Measurements from ENCODE around the gene BTBD17. TPM values are rescaled to one million over a fixed set of nuclear protein-coding genes. Genes with fewer than 3 reads are reported as not detected.

BTBD17 gene
- total RNA-seq, 1 experiment from 2014 or later = 3.4 TPM

DNA sequence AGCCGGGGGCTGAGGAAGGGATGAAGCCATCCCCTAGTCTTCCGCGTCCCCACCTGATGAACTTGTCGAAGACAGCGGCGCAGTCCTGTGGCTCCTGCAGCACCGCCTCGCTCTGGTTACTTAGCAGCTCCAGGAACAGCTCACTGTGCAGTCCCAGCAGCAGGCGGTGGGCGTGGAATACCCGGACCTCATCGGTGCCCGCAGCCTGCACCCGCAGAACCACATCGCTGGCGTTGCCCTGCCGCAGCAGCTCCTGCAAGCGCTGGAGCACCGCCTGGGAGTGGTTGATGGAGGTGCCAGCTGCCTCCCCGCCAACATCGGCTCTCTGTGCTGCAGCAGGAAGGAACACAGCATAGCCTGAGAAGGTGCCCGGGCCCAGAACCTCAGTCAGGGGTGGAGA is 1.8 kb downstream of the BTBD17 start:
- BruUV-seq (replicated peaks) = no TSS peak
- POLR2A ChIA-PET (ENCODE audit: low non-redundant PET) = no interaction called here
- Histone ChIP-seq H3K4me3 (ENCODE audit: low read depth, low read length, poor library complexity, severe bottlenecking) (no peak overlapping the region), H3K9me3 (ENCODE audit: low read depth, low read length, poor library complexity, severe bottlenecking) (no peaks in the 10 kb centered on the region), H3K4me1 (ENCODE audit: insufficient read depth, low read length, poor library complexity, severe bottlenecking) (peaks cover 25% of the 10 kb centered on the region), H3K27ac (ENCODE audit: low read depth, low read length, poor library complexity, severe bottlenecking) (no peak overlapping the region), H3K27me3 (replicated peaks; ENCODE audit: insufficient read depth, low read depth, low read length, poor library complexity) (peaks cover 24% of the 10 kb centered on the region), H3K36me3 (ENCODE audit: insufficient read depth, low read length, poor library complexity, severe bottlenecking) (no peaks in the 10 kb centered on the region)
- no peak for TF ChIP-seq EZH2 (IDR thresholded peaks at IDR 0.05; ENCODE audit: borderline replicate concordance, low read depth, low read length, poor library complexity, severe bottlenecking)
- TF ChIP-seq, protein P1, sequence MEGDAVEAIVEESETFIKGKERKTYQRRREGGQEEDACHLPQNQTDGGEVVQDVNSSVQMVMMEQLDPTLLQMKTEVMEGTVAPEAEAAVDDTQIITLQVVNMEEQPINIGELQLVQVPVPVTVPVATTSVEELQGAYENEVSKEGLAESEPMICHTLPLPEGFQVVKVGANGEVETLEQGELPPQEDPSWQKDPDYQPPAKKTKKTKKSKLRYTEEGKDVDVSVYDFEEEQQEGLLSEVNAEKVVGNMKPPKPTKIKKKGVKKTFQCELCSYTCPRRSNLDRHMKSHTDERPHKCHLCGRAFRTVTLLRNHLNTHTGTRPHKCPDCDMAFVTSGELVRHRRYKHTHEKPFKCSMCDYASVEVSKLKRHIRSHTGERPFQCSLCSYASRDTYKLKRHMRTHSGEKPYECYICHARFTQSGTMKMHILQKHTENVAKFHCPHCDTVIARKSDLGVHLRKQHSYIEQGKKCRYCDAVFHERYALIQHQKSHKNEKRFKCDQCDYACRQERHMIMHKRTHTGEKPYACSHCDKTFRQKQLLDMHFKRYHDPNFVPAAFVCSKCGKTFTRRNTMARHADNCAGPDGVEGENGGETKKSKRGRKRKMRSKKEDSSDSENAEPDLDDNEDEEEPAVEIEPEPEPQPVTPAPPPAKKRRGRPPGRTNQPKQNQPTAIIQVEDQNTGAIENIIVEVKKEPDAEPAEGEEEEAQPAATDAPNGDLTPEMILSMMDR (conservative IDR thresholded peaks at IDR 0.05; ENCODE audit: low read depth, low read length) = no peak
- intact Hi-C loops (cut with micrococcal nuclease; ENCODE audit: unreplicated experiment) = loop anchor here (10.0 kb wide), 2 partner anchors 55 to 245 kb away; no protein-coding TSS in a partner anchor
- CTCF ChIA-PET = interaction anchor here (0.6 kb wide), 1 partner anchor 8 kb away, joined by 3 read pairs; no protein-coding TSS in a partner anchor
- no peak for DNase-seq (ENCODE audit: low spot score)

- no peak for DNase-seq (ENCODE audit: low spot score)
- Histone ChIP-seq H3K4me1 (ENCODE audit: insufficient read depth, low read length, poor library complexity, severe bottlenecking) (peaks cover 25% of the 10 kb centered on the region), H3K4me3 (ENCODE audit: low read depth, low read length, poor library complexity, severe bottlenecking) (no peak overlapping the region), H3K36me3 (ENCODE audit: insufficient read depth, low read length, poor library complexity, severe bottlenecking) (no peaks in the 10 kb centered on the region), H3K27ac (ENCODE audit: low read depth, low read length, poor library complexity, severe bottlenecking) (no peak overlapping the region), H3K27me3 (replicated peaks; ENCODE audit: insufficient read depth, low read depth, low read length, poor library complexity) (peaks cover 27% of the 10 kb centered on the region), H3K9me3 (ENCODE audit: low read depth, low read length, poor library complexity, severe bottlenecking) (no peaks in the 10 kb centered on the region)
- TF ChIP-seq, protein P1 (conservative IDR thresholded peaks at IDR 0.05; ENCODE audit: low read depth, low read length) = no peak
- no peak for TF ChIP-seq EZH2 (IDR thresholded peaks at IDR 0.05; ENCODE audit: borderline replicate concordance, low read depth, low read length, poor library complexity, severe bottlenecking)
- intact Hi-C loops (cut with micrococcal nuclease; ENCODE audit: unreplicated experiment) = loop anchor here (10.0 kb wide), 1 partner anchor 54 kb away; no protein-coding TSS in a partner anchor
- POLR2A ChIA-PET (ENCODE audit: low non-redundant PET) = no interaction called here
- no TSS peak for BruUV-seq (replicated peaks)
- CTCF ChIA-PET = interaction anchor here (0.5 kb wide), 1 partner anchor 144 kb away, joined by 5 read pairs; no protein-coding TSS in a partner anchor
Measured at GRCh38 chr17:74358697-74359096, 3.0 kb downstream of the BTBD17 start.

GRCh38 chr17:74357466-74357809 is 4.2 kb downstream of the BTBD17 start:
- ChIA-PET POLR2A (ENCODE audit: low non-redundant PET) (no interaction called here), CTCF (interaction anchor here (0.6 kb wide), 1 partner anchor 122 kb away, joined by 4 read pairs; no protein-coding TSS in a partner anchor)
- H3K4me3 ChIP-seq (ENCODE audit: low read depth, low read length, poor library complexity, severe bottlenecking) = peak overlapping the region; percentile 26
- peaks cover 16% of the 10 kb centered on the region for H3K4me1 ChIP-seq (ENCODE audit: insufficient read depth, low read length, poor library complexity, severe bottlenecking)
- H3K36me3 ChIP-seq (ENCODE audit: insufficient read depth, low read length, poor library complexity, severe bottlenecking) = no peaks in the 10 kb centered on the region
- H3K27ac ChIP-seq (ENCODE audit: low read depth, low read length, poor library complexity, severe bottlenecking) = no peak overlapping the region
- DNase-seq (ENCODE audit: low spot score) = no peak
- intact Hi-C loops (cut with micrococcal nuclease; ENCODE audit: unreplicated experiment) = loop anchor here (10.0 kb wide), 1 partner anchor 53 kb away; no protein-coding TSS in a partner anchor
- no peak for TF ChIP-seq EZH2 (IDR thresholded peaks at IDR 0.05; ENCODE audit: borderline replicate concordance, low read depth, low read length, poor library complexity, severe bottlenecking)
- TF ChIP-seq, protein P1 (conservative IDR thresholded peaks at IDR 0.05; ENCODE audit: low read depth, low read length) = no peak
- no TSS peak for BruUV-seq (replicated peaks)
- no peaks in the 10 kb centered on the region for H3K9me3 ChIP-seq (ENCODE audit: low read depth, low read length, poor library complexity, severe bottlenecking)
- H3K27me3 ChIP-seq (replicated peaks; ENCODE audit: insufficient read depth, low read depth, low read length, poor library complexity) = peaks cover 39% of the 10 kb centered on the region
